ENCODE results near the gene MCEMP1.

GRCh38 chr19:7668842-7669241, 8.0 kb upstream of the MCEMP1 start, which contains the start of gene RETN:
- TF ChIP-seq EP300 (conservative IDR thresholded peaks at IDR 0.05; ENCODE audit: poor library complexity, severe bottlenecking): no peak
- TF ChIP-seq CTCF (IDR thresholded peaks at IDR 0.05; ENCODE audit: poor library complexity, severe bottlenecking): no peak
- TF ChIP-seq POLR2AphosphoS5 (IDR thresholded peaks at IDR 0.05): no peak
- no peak for TF ChIP-seq EZH2 (IDR thresholded peaks at IDR 0.05; ENCODE audit: borderline replicate concordance, insufficient read depth, low read length, poor library complexity, severe bottlenecking)
- no peak for TF ChIP-seq MXI1 (conservative IDR thresholded peaks at IDR 0.05; ENCODE audit: poor library complexity, severe bottlenecking)
- TF ChIP-seq TAF1 (IDR thresholded peaks at IDR 0.05; ENCODE audit: low read depth): no peak
